HG02588 (cell line): ENCODE measurements around the gene BTBD7.

Source experiments
- ATAC-seq: cut with Tn5 transposase; IDR thresholded peaks from one replicate; pipeline ENCODE4 v1.9.1; 2021; ENCODE audit warnings: mild to moderate bottlenecking, moderate library complexity; ENCODE audit not compliant: unreplicated experiment

The BTBD7 gene

DNA sequence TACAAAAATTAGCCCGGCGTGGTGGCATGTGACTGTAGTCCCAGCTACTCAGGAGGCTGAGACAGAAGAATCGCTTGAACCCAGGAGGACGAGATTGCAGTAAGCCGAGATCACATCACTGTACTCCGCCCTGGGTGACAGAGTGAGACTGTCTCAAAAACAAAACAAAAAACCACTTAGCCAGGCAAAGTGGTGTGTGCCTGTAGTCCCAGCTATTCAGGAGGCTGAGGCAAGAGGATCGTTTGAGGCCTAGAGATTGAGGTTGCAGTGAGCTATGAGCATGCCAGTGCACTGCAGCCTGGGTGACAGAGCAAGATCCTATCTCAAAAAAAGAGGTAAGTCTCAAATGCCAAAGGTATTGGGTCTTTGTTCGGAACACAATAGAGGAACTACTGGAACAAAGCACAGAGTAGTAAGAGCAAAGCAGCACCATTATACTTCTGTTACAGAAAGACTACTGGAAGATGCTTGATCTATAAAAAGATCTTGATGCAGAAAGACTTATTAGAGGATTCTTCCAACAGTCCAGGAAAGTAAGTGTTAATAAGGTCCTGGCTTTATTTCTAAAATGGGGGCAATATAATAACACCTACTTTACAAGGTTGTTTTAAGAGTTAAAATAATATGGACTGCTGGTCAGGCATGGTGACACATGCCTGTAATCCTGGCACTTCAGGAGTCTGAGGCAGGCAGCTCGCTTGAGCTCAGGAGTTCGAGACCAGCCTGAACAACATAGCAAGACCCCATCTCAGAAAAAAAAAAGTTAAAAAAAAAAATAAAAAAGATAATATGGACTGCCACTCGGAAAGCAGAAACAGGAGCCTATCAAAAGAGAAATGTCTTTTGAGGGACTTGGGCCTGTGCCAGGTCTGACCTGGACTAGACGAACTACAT, 29.9 kb downstream of the BTBD7 start:
- ATAC-seq = no peak

- ATAC-seq = no peak
These were observed 30.9 kb downstream of the BTBD7 start for GRCh38 chr14:93301821-93302447.

DNA sequence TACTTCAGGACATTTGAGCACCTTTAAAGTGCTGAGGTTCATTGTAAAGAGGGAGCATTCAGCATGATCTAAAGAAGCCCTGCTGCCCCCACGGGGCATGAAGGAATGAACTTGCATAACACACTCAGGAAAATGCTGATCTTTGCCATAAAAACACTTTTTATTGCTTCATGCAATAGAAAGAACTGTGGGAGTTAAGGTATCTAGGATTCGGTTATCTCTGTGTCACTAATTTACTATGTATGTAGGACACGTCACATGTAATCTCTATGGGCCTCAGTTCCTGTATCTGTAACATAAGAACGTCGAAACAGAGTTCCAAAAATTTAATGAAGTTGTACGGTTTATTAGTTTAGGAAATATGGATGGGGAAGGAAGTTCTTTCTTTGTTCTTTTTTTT, 33.0 kb downstream of the BTBD7 start:
- ATAC-seq = no peak

GRCh38 chr14:93299416-93299815, 33.4 kb downstream of the BTBD7 start:
- no peak for ATAC-seq

- ATAC-seq = no peak
These were observed 37.2 kb downstream of the BTBD7 start for GRCh38 chr14:93295541-93296220.

GRCh38 chr14:93286212-93286890, 46.5 kb downstream of the BTBD7 start:
- no peak for ATAC-seq

- ATAC-seq = no peak
These were observed 47.8 kb downstream of the BTBD7 start for GRCh38 chr14:93285044-93285443.

- ATAC-seq = no peak
These were observed 50.9 kb downstream of the BTBD7 start for GRCh38 chr14:93281937-93282336.

GRCh38 chr14:93280743-93281142, 52.1 kb downstream of the BTBD7 start:
- no peak for ATAC-seq

DNA sequence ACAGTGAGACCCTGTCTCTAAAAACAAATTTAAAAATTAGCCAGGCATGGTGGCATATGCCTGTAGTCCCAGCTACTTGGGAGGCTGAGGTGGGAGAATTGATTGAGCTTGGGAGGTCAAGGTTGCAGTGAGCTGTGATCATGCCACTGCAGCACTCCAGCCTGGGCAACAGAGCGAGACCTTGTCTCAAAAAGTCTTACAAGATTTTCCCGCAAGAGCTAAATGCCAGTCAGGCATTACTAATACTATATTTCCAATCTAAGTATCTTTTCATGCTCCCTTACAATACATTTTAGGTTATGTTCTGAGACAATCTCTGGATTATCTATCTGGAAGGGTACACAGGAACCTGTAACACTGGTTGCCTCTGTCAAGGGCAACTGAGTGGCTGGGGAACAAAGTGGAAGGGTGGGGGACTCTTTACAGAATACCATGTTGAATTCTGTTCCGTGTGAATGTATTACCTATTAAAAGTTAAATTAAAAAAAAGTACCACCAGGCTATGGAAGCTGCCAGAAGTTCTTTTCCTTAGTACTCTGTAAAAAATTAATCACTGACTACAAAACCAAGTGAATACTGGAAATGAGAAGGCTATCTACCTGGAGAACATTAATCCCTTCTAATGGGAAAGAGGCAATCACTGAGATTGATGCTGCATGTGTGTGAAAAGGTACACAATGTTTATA, 56.7 kb downstream of the BTBD7 start:
- ATAC-seq = no peak

- no peak for ATAC-seq
These were observed 58.6 kb downstream of the BTBD7 start for GRCh38 chr14:93274055-93274806.

- ATAC-seq = no peak
These were observed 61.7 kb downstream of the BTBD7 start for GRCh38 chr14:93271111-93271510.

- ATAC-seq = no peak
These were observed 63.3 kb downstream of the BTBD7 start for GRCh38 chr14:93269341-93270068.

DNA sequence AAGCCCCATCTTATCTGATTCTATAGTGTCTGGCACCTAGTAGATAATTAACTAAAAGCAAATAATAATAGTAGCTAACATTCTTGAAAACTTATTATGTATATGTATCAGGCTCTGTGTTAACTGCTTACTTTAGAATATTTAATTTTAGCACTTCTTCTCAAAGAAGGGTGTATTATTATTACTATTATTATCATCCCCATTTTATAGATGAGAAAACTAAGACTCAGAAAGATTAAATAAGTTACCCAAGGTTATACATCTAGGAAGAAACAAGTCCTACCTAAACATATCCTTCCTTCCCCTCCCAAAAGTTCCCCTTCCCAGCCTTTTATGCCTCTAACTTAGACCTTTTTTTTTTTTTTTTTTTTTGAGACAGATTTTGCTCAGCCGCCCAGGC, 64.4 kb downstream of the BTBD7 start:
- ATAC-seq = no peak

DNA sequence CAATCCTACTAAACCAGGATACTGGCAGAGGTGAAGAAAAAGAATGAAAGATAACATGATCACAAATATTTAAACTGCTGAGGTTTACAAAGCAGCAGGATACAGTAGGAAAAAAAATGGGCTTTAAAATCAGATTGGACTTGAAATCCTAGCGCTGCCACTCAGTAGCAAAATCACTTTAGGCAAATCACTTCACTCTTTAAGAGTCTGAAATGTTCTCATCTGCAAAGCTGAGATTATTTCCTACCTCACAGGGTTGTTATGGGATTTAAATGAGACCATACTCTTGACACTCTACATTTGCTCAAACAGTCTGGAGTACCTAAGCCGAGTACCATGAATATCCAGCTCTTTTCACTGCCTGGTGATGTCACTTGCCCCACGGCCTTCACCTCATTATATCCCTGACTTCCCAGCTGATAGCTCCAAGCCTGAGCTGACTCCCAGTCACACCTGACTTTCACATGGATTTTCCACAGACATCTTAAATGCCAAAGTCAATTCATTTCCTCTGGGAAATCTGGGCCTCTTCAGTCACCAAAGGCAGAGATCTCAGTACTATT, 65.6 kb downstream of the BTBD7 start:
- no peak for ATAC-seq

DNA sequence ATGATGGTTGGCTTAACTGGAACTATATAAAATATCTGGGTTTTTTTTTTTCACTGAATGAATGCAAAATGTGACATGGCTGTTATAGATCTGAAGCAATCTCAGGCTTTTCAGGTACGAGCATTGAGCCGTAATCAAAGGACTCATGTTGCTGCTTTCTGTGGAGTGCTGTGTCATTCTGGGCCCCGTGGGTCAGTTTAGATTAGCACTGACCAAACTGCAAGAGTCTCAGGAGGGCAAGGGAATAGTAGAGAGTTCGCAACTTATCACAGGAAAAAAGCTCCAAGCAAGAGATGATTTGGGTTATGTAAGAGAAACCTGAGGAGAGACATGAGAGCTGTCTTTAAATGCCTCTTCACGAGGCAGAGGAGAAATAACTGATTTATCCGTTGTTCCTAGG, 66.7 kb downstream of the BTBD7 start:
- no peak for ATAC-seq

GRCh38 chr14:93263416-93263815, 69.4 kb downstream of the BTBD7 start:
- ATAC-seq = no peak

DNA sequence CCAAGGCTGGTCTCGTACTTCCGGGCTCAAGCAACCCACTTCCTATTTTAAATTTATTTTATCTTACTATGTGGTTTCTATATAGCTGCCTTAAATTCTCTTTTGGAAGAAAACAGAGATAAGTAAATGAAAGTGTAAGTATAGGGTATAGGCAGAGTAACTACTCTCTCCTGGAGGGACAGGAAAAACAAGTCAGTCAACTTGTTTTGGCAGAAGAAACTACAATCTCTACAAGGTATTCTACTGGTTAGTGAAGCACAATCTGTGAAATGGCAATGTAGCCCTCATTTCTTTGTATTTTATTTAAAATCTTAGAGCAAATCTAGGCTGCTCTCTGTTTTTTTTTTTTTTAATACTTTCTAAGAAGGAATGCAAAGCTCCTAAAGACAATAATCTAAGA, 70.4 kb downstream of the BTBD7 start:
- ATAC-seq = no peak
